Measurements from ENCODE around the gene METTL1.
"Not testable (repeated sequence)": the region's sequence is repeated elsewhere in the genome, so short reads cannot be mapped to it uniquely, and the experiment has no call there.

METTL1 gene

DNA sequence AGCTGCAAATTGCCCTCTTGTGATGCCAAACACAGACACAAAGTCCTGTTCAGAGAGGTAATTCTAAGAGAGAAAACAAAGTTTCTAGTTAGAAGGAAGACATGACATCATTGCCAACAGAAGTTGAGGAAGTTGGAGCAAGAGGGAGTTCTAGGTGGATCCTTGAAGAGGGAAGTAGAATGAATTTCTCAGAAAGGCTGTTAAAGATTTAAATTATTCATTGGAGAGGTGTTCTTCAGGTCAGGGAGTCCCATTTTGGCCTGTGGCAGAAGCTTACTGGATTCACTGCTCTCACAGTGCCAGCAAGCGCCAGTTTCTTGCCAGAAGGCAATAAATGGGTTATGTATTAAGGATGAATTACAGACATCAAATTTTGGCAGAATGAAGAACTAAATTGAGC is 26.0 kb upstream of the METTL1 start:
- in situ Hi-C loops (cut with MboI; ENCODE audit: low sequenced_read_pairs), result no loop called here

DNA sequence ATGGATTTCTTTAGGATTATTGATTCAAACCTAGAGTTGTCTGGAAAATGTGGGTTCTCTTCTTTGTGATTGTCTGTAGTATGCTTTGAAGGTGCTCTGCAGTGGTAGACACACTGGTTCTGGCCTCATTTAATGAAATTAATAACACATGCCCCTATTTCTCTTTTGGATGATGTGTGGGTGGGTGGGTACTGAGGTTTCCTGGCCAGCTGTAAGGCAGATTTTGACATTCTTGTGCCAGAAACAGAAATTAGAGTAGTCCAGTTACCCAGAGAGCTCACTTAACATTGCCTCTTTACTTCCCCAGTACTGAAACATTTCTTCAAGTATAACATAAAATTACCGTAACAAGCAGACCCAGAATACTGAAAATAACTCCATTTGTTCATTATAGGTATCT is 25.1 kb upstream of the METTL1 start:
- in situ Hi-C loops (cut with MboI; ENCODE audit: low sequenced_read_pairs), result no loop called here

DNA sequence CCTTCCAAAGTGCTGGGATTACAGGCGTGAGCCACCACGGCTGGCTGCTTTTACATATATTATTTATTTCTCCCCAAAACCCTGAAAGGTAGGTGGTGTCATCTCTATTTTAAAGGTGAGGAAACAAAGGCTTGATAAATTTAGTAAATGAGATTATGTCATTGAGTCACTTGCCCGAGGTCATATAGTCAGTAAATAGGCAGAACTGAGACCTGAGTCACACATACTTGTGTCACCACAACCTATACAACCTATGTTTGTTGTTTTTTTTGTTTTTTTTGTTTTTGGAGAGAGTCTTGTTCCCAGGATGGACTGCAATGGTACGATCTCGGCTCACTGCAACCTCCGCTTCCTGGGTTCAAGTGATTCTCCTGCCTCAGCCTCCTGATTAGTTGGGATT is 23.4 kb upstream of the METTL1 start:
- in situ Hi-C loops (cut with MboI; ENCODE audit: low sequenced_read_pairs), result no loop called here

DNA sequence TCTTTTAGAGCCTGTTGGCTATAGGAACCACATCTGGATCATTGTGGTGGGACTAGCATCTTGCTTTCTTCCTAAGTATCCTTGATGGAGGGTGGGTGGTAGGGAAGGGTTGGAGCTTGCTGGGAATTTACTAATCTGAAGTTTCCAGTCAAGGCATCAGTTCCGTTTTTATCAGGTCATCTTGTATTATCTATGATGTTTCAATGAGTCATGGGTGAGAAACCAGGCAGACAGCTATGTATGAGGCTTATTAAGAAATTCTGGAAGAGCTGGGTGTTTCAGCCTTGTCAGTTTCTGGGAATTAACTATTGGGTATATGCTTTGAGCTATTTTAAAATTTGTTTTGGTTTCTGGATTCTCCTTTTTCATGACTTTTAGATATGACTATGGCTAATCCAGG is 22.0 kb upstream of the METTL1 start:
- in situ Hi-C loops (cut with MboI; ENCODE audit: low sequenced_read_pairs), result no loop called here

GRCh38 chr12:57783861-57784260 is 12.0 kb upstream of the METTL1 start:
- in situ Hi-C loops (cut with MboI; ENCODE audit: low sequenced_read_pairs), result no loop called here

- in situ Hi-C loops (cut with MboI; ENCODE audit: low sequenced_read_pairs), result no loop called here
Observed at GRCh38 chr12:57783466-57783801, 11.5 kb upstream of the METTL1 start.

DNA sequence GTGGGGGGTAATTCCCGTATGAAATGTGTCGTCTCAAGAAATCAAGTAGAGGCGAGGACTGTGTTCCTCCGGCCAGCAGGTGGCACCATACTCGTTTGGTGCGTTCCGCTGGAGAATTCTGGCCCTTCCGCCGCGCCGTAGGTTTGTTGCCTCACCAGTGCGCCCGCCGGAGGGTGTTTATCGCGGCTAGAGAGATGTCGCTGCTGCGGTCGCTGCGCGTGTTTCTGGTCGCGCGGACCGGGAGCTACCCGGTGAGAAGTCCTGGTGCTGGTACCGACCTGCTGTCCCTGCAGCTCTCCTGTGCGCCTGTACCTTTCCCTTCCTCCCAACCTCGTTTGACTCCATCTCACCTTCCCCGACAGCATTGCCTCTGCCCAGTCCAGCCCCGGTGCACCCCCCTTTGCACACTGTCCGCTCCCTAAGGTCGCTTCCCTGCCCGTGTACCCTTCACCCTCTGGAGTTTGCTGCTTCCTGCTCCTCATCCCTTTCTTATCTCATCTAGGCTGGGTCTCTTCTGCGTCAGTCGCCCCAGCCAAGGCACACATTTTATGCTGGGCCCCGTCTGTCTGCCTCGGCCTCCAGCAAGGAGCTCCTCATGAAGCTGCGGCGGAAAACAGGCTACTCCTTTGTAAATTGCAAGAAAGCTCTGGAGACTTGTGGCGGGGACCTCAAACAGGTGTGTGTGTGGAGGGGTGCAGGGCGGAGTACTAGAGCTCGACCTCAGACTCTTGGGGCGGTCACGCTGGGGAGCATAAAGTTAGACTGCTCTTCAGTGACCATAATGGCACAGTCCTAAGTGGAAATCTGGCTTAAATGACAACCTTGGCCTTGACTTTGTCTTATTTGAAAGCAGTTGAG is 10.9 kb upstream of the METTL1 start, which contains the start of gene TSFM:
TSS of gene TSFM (plus strand) at position 180 of the 858 bp plus-strand sequence. CDS start at position 195, 15 bp downstream.
- in situ Hi-C loops (cut with MboI; ENCODE audit: low sequenced_read_pairs), result no loop called here

GRCh38 chr12:57782243-57782607 is 10.3 kb upstream of the METTL1 start:
- in situ Hi-C loops (cut with MboI; ENCODE audit: low sequenced_read_pairs), result no loop called here

DNA sequence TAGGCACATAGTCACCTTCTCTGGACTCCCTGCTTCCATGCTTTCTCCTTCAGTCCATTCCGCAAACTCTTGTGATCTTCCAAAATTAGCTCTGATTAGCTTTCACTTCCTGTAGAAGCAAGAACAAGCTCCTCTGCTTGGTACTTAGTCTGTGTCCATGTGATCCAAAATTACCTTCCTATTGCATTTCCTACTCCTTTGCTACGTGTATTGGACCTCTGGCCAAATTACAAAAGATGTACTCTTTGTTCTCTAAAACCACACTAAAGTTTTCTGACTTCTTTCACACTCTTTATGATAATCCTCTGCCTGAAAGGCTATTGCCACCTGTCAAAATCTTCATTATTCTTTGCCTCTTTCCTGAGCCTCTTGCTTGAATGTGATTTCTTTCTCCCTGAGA is 9.9 kb upstream of the METTL1 start:
- in situ Hi-C loops (cut with MboI; ENCODE audit: low sequenced_read_pairs), result no loop called here

GRCh38 chr12:57781244-57781643 is 9.3 kb upstream of the METTL1 start:
- in situ Hi-C loops (cut with MboI; ENCODE audit: low sequenced_read_pairs), result no loop called here

DNA sequence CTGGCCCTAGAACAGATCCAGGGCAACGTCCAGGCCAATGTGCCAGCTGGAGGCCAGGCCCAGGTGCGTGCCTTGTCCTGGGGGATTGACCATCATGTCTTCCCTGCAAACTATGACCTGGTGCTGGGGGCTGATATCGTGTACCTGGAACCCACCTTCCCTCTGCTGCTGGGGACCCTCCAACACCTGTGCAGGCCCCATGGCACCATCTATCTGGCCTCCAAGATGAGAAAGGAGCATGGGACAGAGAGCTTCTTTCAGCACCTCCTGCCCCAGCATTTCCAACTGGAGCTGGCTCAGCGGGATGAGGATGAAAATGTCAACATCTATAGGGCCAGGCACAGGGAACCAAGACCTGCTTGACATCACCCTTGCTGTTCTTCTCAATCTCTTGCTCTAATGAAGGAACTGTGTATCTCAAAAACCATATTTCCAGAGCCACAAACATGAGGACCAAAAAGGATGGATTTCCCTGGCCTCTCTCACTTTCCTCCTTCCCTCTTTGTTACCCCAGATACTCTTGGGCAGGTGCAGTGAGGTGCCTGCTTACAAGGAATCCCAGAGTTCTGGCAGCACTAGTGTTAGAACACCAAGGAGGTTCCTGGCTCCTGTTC is 8.5 kb upstream of the METTL1 start:
- in situ Hi-C loops (cut with MboI; ENCODE audit: low sequenced_read_pairs), result no loop called here

DNA sequence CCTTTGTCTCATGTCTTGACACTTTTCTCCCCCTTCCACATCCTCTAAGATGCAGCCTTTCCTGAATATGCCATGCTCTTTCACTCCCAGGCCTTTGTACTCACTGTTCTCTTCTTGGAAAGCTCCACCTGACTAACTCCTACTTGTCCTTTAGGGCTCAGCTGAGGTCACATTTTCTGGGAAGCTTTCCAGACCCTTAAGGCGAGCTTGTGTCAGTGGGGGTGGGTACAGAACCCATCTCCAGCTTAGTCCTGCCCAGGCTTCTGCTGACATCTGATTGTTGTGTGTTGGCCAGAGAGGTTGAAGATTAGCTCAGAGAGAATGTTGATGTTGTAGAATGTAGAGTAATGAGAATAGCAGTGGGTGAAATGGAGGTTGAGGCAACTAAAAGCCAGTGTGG is 7.8 kb upstream of the METTL1 start:
- in situ Hi-C loops (cut with MboI; ENCODE audit: low sequenced_read_pairs), result no loop called here

- in situ Hi-C loops (cut with MboI; ENCODE audit: low sequenced_read_pairs), result no loop called here
Observed at GRCh38 chr12:57777911-57778310, 6.0 kb upstream of the METTL1 start.

DNA sequence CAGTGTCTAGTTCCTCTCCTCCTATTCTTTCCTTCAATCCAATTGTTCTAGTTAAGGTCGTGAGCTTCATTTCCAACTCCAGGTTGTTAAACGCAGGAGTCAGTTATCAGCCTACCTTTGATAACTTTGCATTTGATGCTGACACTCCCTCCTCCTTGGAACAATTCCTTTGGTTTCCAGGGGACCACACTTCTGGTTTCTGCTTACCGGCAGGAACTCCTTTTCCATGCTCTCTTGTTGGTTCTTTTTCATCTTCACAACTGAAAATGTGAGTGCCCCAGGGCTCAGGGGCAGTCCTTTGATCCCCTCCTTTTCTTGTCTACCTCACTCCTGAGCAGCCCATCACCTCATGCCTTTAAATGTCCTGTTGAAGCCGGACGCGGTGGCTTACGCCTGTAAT is 5.5 kb upstream of the METTL1 start:
- in situ Hi-C loops (cut with MboI; ENCODE audit: low sequenced_read_pairs), result no loop called here

DNA sequence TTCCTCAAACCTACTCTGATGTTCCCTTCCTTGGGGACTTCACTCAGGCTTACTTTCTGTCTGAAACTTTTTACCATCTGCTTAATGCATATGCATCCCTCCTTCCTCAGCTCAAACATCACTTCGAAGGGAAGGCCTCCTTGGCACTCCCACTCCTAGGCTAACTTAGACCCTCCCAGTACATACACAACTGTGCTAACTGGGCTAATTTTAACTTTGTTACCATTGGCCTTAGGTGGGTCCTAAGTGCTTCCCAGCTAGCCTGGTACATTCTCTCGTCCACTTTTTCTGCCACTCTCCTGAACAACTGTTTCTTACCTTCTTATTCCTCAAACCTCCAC is 4.3 kb upstream of the METTL1 start:
- in situ Hi-C loops (cut with MboI; ENCODE audit: low sequenced_read_pairs), result no loop called here

DNA sequence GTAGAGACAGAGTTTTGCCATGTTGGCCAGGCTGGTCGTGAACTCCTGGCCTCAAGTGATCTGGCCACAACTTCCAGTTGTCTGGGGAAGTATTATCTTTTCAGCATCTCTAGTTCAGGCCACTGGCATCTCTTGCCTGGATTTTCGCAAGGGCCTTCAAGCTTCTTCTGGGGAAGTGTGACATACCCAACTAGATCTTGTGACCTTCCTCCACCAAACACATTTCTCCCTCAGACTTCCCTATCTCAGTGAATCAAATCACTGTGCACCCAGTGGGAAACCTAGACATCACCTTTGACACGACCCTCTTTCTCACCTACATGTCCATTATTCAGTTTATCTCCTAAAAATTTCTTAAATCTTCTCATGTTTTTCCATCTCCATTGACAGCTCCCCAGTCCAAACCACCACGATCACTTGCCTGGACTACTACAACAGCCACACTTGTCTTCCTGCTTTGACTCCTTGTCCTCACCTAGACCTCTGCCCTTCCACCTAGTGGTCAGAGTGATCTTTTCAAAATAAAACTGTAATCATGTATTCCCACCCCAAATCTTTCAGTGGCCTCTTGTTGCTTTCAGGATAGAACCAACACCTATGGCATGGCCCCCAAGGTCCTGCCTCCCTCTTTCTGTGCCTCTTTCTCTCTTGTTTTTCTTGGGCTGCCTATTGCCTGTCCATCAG is 3.8 kb upstream of the METTL1 start:
- in situ Hi-C loops (cut with MboI; ENCODE audit: low sequenced_read_pairs), result no loop called here

GRCh38 chr12:57775044-57775443 is 3.1 kb upstream of the METTL1 start:
- in situ Hi-C loops (cut with MboI; ENCODE audit: low sequenced_read_pairs), result no loop called here

GRCh38 chr12:57774634-57775033 is 2.7 kb upstream of the METTL1 start:
- in situ Hi-C loops (cut with MboI; ENCODE audit: low sequenced_read_pairs), result not testable (repeated sequence)

DNA sequence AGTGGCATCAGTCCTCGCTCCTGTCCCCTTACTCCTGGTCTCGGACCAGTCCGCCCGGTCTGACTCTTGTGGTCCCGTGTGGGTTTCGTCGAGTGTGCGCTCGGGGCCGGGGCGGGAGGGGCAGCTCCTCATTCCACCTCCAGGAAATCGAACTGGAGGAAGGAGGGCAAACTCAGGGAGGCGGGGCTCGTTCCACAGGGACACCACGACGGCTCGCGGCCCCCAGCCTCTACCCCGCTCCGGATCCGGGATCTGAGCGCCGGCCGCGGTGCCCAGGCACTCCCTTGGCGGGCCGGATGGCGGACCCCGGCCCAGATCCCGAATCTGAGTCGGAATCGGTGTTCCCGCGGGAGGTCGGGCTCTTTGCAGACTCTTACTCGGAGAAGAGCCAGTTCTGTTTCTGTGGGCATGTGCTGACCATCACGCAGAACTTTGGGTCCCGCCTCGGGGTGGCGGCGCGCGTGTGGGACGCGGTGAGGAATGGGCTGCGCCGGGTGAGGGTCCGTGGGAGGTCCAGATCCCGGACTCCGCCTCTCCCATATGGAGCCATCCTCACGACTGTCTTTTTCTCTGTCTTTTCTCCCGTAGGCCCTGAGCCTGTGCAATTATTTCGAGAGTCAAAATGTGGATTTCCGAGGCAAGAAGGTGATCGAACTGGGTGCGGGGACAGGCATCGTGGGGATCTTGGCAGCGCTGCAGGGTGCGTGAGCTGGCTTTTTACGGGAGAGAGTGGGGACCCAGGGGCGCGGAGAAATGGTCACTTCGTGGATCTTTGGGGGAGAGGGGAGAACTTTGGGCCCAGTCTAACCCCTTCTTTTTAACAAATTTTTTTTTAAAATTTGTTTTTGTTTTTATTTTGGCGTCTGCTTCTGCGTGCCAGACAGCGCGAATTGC is 771 bp upstream of the METTL1 start, which contains the start of gene EEF1AKMT3:
TSS of gene EEF1AKMT3 (plus strand) at position 186 of the 894 bp plus-strand sequence. CDS start at position 297, 111 bp downstream.
- in situ Hi-C loops (cut with MboI; ENCODE audit: low sequenced_read_pairs), result no loop called here

DNA sequence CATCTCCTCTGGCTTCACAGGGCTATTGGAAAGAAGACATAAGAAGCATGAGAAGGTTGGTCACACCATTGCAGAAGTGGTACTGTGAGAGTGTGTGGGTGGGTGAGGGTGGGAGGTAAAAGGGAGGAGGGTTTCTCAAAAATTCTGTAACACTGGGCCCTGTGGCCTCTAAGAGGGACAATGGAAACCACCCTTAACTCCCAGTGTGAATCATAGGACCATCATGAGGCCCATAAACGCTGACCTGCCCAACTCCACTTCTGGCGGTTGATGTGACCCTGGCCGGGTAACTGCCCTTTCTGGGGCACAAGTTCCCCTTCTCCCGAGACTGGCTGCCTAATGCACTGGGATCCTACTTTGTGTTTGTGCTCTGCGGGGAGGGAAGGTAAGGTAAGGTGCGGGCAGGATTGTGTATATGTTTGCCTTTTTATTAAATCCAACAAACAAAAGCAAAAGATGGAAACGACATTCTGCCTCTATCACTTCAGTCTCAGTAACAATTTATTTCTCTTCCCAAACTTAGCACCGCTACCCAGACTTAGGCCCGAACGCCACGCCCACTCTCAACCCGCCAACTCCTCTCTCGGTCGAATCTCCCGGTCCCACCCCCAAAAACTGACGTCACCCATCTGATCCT is 551 bp downstream of the METTL1 start:
- in situ Hi-C loops (cut with MboI; ENCODE audit: low sequenced_read_pairs), result no loop called here

- in situ Hi-C loops (cut with MboI; ENCODE audit: low sequenced_read_pairs), result no loop called here
Observed at GRCh38 chr12:57770734-57771133, 1.2 kb downstream of the METTL1 start.

Data from HL-60/S4 treated with retinoic acid at 250 ng/mL for 4 days and 3 days (cell line).